Activated T-helper 1 cell treated with anti-CD3 and anti-CD28 coated beads, Interleukin-12 subunit alpha, Interleukin-12 subunit beta, Interleukin-2, Interleukin-4 antibody, amounts not matched to agents 30 ng/mL and 10 ng/mL and 1 ng/mL, durations not matched to agents 14 hours and 24 hours and 36 hours (primary cell): ENCODE measurements around the gene SLC34A3. TPM values are rescaled to one million over a fixed set of nuclear protein-coding genes. Genes with fewer than 3 reads are reported as not detected.

Experiments
- DNase-seq: peaks from one replicate; pipeline ENCODE4 v3.0.0; 2021; ENCODE audit warnings: low spot score
- H3K27ac Mint-ChIP-seq: one replicate; pipeline ENCODE4 v1.8.0; 2021; ENCODE audit warnings: mild to moderate bottlenecking, mixed read lengths
- H3K27me3 Mint-ChIP-seq: one replicate; pipeline ENCODE4 v1.8.0; 2022; ENCODE audit warnings: mild to moderate bottlenecking, moderate library complexity, mixed read lengths; ENCODE audit not compliant: insufficient read depth
- H3K36me3 Mint-ChIP-seq: one replicate; pipeline ENCODE4 v1.8.0; 2021; ENCODE audit warnings: low read depth, mixed read lengths
- H3K4me1 Mint-ChIP-seq: one replicate; pipeline ENCODE4 v1.8.0; 2021; ENCODE audit warnings: low read depth, mixed read lengths
- H3K4me3 Mint-ChIP-seq: one replicate; pipeline ENCODE4 v1.8.0; 2021; ENCODE audit warnings: mild to moderate bottlenecking, moderate library complexity, mixed read lengths
- H3K9me3 Mint-ChIP-seq: one replicate; pipeline ENCODE4 v1.8.0; 2021; ENCODE audit warnings: mixed read lengths
- intact Hi-C: fragments of 100-400 bp; cut with micrococcal nuclease; formaldehyde crosslinking; loops from one replicate; pipeline ENCODE4 v1.15.1; 2024
- total RNA-seq: library from RNA; stranded (reverse); gene quantifications from 2 replicates; pipeline ENCODE4 v1.2.3, GENCODE V29; 2022

The SLC34A3 gene
- total RNA-seq: not detected in 2 replicates

DNA sequence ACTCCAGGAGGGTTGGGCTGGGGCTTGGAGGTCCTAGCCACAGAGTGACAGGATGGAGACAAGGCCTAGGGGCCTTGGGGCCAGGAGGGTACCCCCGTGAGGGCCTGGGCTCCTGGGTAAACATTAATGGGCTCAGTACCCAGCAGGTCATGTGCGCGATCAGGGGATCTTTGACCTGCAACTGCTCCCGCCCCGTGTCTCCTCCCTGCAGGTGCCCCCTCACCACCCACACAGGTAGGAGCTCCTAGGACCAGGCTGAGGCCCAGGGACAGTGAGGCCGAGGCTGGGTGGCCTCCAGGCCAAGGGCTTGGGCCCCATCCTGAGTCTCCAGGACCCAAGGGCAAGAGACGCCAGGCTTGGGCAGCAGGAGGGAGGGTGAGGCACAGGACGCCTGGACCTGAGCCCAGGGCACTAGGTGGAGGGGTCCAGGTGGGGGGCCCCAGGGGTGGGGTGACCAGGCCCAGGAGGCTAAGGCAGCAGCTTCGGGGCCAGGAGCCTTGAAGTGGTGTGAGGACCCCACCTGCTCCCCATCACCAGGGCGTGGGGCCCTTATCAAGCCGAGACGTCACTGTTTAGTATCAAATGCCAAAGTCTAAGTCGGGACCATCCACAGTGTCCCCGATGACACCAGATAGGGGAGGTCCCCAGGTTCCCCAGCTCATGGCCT, at the start of gene SLC34A3:
TSS of gene SLC34A3 (plus strand) at position 197 of the 667 bp plus-strand sequence. CDS start 802 bp downstream, outside the sequence.
- H3K9me3 Mint-ChIP-seq: no peaks in the 10 kb centered on the region
- DNase-seq: no peak
- peaks cover 5% of the 10 kb centered on the region for H3K4me1 Mint-ChIP-seq
- intact Hi-C loops: no loop called here
- no peak within 1 kb of the TSS for H3K4me3 Mint-ChIP-seq
- no peaks in the 10 kb centered on the region for H3K36me3 Mint-ChIP-seq
- peaks cover 5% of the 10 kb centered on the region for H3K27me3 Mint-ChIP-seq
- H3K27ac Mint-ChIP-seq: no peak within 1 kb of the TSS

DNA sequence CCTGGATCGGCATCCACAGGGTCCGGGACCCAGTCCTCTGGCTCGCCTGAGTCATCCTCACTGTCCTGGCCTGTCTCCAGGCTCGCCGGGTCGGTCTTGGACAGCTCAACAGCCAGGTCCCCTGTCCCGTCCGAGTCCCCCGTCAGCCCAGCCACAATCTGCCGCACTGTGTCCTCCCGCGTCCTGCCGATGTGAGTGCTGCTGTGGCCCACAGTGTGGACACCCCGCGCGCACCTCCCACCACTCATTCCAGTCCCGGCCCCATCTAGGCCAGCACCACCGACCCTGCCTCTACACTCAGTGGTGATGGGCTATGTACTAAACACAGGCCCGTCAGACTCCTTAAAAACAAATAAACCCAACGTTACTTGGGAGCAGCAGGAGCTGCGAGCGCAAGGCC, 49.0 kb upstream of the SLC34A3 start:
- Mint-ChIP-seq H3K4me3 (no peak overlapping the region), H3K4me1 (peaks cover 5% of the 10 kb centered on the region), H3K27ac (no peak overlapping the region), H3K36me3 (peaks cover 11% of the 10 kb centered on the region), H3K9me3 (no peaks in the 10 kb centered on the region), H3K27me3 (no peaks in the 10 kb centered on the region)
- intact Hi-C loops: no loop called here
- no peak for DNase-seq

DNA sequence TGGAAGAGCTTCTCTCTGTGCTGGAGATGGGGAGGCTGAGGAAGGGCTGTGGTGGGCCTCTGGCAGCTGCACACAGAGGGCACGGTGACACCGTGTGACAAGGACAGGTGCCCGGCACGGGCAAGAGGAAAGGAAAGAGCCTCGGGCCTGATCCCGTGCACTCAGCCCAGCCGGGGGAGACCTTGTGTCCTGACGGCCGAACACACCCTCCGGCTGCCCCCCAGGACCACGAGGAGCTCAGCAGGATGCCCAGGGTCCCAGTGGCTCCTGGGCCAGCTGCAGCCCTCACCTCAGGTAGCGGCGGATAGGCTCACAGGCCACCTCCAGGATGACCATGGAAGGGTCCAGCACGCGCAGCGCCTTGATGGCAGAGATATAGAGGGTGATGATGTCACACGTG, 47.9 kb upstream of the SLC34A3 start:
- peaks cover 11% of the 10 kb centered on the region for H3K36me3 Mint-ChIP-seq
- H3K9me3 Mint-ChIP-seq: no peaks in the 10 kb centered on the region
- no peak for DNase-seq
- peaks cover 16% of the 10 kb centered on the region for H3K4me1 Mint-ChIP-seq
- H3K4me3 Mint-ChIP-seq: no peak overlapping the region
- intact Hi-C loops: no loop called here
- peaks cover 4% of the 10 kb centered on the region for H3K27me3 Mint-ChIP-seq
- H3K27ac Mint-ChIP-seq: no peak overlapping the region

DNA sequence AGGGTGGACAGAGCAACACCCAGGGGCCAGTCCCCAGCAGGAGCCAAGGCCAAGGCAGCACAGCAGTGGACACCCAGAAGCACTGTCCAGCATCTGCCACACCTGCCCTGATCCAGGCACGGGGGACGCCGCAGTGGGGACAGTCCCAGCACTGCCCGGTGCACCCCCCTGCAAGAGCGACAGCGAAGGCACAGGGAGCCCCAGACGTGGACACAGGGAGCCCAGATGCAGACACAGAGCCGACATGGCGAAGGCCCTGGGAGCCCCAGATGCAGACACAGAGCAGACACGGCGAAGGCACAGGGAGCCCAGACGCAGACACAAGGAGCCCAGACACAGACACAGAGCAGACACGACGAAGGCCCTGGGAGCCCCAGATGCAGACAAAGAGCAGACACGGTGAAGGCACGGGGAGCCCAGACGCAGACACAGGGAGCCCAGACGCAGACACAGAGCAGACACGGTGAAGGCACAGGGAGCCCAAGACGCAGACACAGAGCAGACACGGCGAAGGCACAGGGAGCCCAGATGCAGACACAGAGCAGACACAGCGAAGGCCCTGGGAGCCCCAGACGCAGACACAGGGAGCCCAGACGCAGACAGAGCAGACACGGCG, 46.6 kb upstream of the SLC34A3 start:
- intact Hi-C loops: no loop called here
- peaks cover 18% of the 10 kb centered on the region for H3K4me1 Mint-ChIP-seq
- peaks cover 13% of the 10 kb centered on the region for H3K36me3 Mint-ChIP-seq
- H3K27ac Mint-ChIP-seq: no peak overlapping the region
- H3K4me3 Mint-ChIP-seq: no peak overlapping the region
- peaks cover 4% of the 10 kb centered on the region for H3K27me3 Mint-ChIP-seq
- no peak for DNase-seq
- H3K9me3 Mint-ChIP-seq: no peaks in the 10 kb centered on the region

DNA sequence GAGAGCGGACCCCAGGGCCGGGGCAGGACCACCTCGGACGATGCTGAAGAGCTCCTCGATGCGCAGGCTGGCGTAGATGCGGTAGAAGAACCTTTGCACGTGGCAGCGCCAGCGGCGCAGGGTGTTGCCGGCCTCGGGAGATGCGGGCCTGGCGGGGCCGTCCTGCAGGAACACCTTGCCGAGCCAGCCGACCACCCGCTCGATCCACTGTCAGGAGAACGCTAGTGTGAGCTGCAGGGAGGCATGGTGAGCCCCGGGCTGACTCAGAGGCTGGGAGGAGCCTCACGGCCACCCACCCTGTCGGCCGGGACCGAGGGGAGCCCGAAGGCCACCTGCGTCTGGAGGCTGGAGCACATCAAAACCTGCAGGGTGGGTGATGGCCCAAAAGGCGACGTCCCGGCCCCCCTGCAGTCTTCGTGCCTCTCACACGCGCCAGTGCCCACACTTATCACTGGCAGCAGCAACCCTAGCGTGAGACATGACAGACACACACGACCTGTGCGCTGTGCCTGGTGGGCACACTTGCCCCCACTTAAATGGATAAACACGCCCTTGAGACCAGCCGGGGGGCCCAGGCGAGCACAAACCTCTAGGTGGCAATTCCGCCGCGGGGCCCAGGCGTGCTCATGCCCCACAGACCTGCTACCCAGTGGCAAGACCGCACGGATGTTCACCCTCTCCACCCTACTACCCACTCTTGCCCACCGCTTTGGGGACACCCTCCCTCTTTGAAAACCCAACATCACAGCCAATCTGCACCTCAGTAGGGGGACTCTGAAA, 45.6 kb upstream of the SLC34A3 start:
- Mint-ChIP-seq H3K4me1 (peaks cover 24% of the 10 kb centered on the region), H3K4me3 (no peak overlapping the region), H3K27me3 (peaks cover 4% of the 10 kb centered on the region), H3K9me3 (no peaks in the 10 kb centered on the region), H3K36me3 (peaks cover 14% of the 10 kb centered on the region), H3K27ac (no peak overlapping the region)
- intact Hi-C loops: no loop called here
- DNase-seq: no peak

DNA sequence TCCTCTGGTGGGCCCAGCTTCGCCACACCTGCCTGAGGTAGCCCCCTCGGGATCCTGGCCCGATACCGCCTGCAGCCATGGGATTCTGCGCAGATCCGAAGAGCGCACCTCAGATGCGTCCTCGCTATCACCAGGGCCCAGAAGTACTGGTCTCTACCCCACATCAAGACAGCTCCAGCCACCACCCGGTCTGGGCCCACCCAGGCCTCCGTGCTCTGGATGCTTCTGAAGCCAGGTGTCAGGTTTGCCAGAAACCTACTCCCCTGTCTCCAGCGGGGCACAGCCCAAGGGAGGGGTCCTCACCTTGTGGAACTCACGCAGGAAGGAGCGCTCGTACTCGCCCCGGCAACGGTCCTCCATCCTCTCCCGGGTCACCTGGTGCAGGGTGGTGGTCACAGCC, 44.8 kb upstream of the SLC34A3 start:
- intact Hi-C loops: no loop called here
- no peak for DNase-seq
- Mint-ChIP-seq H3K36me3 (peaks cover 16% of the 10 kb centered on the region), H3K4me3 (no peak overlapping the region), H3K27me3 (peaks cover 4% of the 10 kb centered on the region), H3K27ac (no peak overlapping the region), H3K4me1 (peaks cover 24% of the 10 kb centered on the region), H3K9me3 (no peaks in the 10 kb centered on the region)

DNA sequence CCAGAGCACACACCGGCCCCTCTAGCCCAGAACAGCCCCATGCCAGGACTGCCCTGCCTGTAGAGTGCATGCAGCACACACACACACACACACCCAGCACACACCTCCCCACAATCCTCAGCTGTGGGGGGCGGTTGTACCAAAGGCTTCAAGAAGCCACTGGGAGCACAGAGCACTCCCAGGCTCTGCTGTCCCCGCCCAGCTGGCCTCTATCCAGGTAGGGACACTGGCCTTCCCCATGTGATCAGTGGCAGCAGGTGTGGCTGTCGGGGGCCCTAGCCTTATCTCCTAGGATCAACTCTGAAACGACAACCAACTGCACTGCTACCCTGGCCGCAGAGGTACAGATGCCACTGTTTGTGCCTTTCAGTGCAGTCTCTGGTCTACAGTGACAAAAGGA, 44.3 kb upstream of the SLC34A3 start:
- peaks cover 24% of the 10 kb centered on the region for H3K4me1 Mint-ChIP-seq
- no peaks in the 10 kb centered on the region for H3K9me3 Mint-ChIP-seq
- peaks cover 4% of the 10 kb centered on the region for H3K27me3 Mint-ChIP-seq
- DNase-seq: no peak
- intact Hi-C loops: no loop called here
- peaks cover 16% of the 10 kb centered on the region for H3K36me3 Mint-ChIP-seq
- H3K4me3 Mint-ChIP-seq: peak overlapping the region; percentile 92
- H3K27ac Mint-ChIP-seq: no peak overlapping the region

DNA sequence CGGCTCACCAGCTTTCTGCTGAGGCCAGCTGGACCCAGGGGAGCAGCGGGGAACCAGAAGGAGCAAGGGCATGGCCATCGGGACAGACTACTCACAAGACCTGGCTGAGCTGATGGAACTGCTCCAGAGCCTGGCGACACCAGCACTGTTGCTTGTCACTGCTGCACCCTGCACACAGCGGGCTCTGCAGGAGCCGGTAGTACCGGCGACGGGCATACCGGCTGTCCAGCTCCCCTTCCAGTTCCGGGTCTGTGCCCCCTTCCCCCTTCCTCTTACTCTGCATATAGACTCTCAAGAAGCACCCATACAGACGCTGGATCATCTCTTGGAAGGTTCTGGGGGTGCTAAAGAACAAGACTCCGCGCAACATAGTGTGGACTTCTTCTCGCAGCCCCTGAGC, 43.3 kb upstream of the SLC34A3 start:
- H3K4me3 Mint-ChIP-seq: peak overlapping the region; percentile 92
- H3K27ac Mint-ChIP-seq: peak overlapping the region; percentile 86
- H3K4me1 Mint-ChIP-seq: peaks cover 24% of the 10 kb centered on the region
- no peak for DNase-seq
- peaks cover 4% of the 10 kb centered on the region for H3K27me3 Mint-ChIP-seq
- intact Hi-C loops: no loop called here
- H3K9me3 Mint-ChIP-seq: no peaks in the 10 kb centered on the region
- H3K36me3 Mint-ChIP-seq: peaks cover 13% of the 10 kb centered on the region

DNA sequence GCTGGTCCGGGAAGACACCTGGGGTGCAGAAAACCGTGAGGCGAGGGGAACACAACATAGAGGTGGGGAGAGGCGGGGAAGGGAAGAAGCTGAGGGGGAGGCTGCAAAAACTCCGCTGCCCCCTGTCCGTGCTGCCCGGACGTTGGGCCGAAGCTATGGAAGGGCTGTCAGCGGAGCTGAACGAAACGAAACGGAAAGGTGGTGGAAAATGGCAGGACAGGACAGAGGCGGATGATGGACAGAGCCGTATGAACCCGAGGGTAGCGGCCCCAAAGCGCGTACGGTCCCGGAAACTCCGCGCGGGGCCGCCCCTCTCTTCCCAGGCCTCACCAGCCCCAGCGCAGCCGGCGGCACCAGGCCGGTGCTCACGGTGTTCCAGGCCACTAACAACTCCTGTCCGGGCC, 42.6 kb upstream of the SLC34A3 start:
- intact Hi-C loops: loop anchor here (1.0 to 2.0 kb wide), 9 partner anchors 12 to 397 kb away; partner anchors contain the start of genes NDOR1, NELFB, TMEM141 and TMEM203
- Mint-ChIP-seq H3K27ac (peak overlapping the region; percentile 86), H3K27me3 (peaks cover 4% of the 10 kb centered on the region), H3K4me3 (peak overlapping the region; percentile 92), H3K36me3 (peaks cover 13% of the 10 kb centered on the region), H3K9me3 (no peaks in the 10 kb centered on the region), H3K4me1 (peaks cover 24% of the 10 kb centered on the region)
- DNase-seq: no peak

DNA sequence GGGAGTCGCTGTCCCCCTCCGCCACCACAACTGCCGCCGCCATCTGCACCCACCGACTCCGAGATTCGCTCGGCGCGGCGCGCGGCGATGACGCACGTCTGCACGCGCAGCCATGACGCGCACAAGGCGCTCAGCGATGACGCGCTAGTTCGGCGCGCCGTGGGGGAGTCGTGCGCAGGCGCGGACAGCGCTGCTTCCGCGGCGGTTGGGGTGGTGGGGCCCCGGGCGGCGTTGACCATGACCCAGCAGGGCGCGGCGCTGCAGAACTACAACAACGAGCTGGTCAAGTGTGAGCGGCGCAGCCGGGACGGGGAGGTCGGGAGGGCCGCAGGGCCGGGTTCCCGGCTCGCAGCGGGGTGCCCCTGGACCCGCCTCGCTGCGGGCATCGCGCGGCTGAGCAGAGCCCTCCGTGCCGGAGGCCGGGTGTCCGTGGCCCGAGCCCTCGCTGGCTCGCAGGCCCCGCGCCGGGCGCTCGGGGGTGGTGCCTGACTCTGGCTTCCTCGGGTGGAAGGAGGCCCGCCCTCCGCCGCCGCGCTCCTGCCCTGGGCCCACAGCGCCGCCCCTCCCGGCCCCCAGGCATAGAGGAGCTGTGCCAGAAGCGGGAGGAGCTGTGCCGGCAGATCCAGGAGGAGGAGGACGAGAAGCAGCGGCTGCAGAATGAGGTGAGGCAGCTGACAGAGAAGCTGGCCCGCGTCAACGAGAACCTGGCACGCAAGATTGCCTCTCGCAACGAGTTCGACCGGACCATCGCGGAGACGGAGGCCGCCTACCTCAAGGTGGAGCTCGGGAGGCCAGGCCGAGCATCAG, 42.0 kb upstream of the SLC34A3 start, which contains the start of the genes ANAPC2 and SSNA1:
TSS of gene ANAPC2 (minus strand) at position 71 of the 807 bp plus-strand sequence. CDS start at position 43, 28 bp downstream.
TSS of gene SSNA1 (plus strand) at position 187 of the 807 bp plus-strand sequence. CDS start at position 238, 51 bp downstream.
- peaks cover 24% of the 10 kb centered on the region for H3K4me1 Mint-ChIP-seq
- H3K27ac Mint-ChIP-seq: peak within 1 kb of the TSS; percentile 87
- H3K9me3 Mint-ChIP-seq: no peaks in the 10 kb centered on the region
- H3K36me3 Mint-ChIP-seq: peaks cover 11% of the 10 kb centered on the region
- intact Hi-C loops: loop anchor here (1.0 to 2.0 kb wide), 11 partner anchors 12 to 397 kb away; partner anchors contain the start of genes DPP7, NDOR1, NELFB and RNF224
- H3K27me3 Mint-ChIP-seq: peaks cover 4% of the 10 kb centered on the region
- H3K4me3 Mint-ChIP-seq: peak within 1 kb of the TSS; percentile 97
- peak; percentile 94 for DNase-seq

DNA sequence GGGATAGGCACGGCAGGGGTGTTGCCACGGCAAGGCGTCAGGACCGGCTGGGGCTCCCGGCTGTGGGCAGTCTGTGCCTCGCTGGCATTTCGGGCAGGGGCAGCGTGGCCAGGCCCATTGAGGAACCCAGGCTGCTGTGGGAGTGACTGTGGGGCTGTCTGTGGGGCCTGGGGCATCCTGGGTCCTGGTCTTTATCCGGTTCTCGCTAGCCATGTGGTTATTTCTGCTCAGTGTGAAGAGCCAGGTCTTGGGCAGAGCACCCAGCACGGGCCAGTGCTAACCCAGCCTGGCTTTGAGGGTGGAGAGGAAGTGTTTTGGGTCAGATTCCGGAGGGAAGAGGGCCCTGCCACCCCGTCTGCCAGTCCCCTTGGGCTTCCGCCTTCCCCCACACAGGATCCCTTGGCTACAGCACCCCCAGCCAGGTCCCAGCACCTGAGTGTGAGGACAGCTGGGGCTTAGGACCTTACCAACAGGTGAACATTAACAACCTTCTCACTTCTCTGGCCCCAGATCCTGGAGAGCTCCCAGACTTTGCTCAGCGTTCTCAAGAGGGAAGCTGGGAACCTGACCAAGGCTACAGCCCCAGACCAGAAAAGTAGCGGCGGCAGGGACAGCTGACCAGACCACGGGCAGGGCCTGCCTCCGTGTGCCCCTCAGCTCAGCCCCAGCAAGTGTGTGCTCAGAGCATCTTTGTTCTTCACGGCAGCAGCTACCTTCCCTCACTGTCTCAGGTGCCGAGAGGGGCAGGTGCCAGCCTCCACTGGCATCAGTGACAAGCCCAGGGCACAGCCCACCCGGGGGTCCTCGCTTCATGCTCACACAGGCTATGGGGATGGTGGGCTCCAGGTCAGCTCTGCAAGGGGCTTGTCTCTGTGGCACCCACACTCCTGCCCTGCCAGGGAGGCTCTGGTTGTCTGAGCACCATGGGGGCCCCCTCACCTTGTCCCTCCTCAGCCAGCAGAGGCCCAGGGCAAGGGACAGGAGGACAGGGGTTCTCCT, 41.1 kb upstream of the SLC34A3 start:
- Mint-ChIP-seq H3K9me3 (no peaks in the 10 kb centered on the region), H3K27ac (peak overlapping the region; percentile 87), H3K4me1 (peaks cover 24% of the 10 kb centered on the region), H3K36me3 (peaks cover 5% of the 10 kb centered on the region), H3K27me3 (peaks cover 4% of the 10 kb centered on the region), H3K4me3 (peak overlapping the region; percentile 97)
- intact Hi-C loops: loop anchor here (1.0 to 2.0 kb wide), 3 partner anchors 33 to 75 kb away; partner anchors contain the start of genes DPP7 and RNF224
- no peak for DNase-seq
